Astrocyte of the spinal cord (primary cell): ENCODE measurements around the gene PMS1.

Source experiments
- DNase-seq: peaks from one replicate; pipeline ENCODE4 v3.0.0; 2011; ENCODE audit warnings: low read depth, low spot score
- H3K4me3 ChIP-seq: 2 replicates; pipeline ENCODE4 v1.5.1; 2011; ENCODE audit warnings: low read depth, mild to moderate bottlenecking, low read length, moderate library complexity
- in situ Hi-C: cut with HindIII; loops from 2 replicates; pipeline ENCODE4 v1.10.0; 2017; ENCODE audit warnings: low sequenced_read_pairs
- TF ChIP-seq, protein P1 (sequence below): IDR thresholded peaks from 2 replicates; pipeline ENCODE4 v1.5.1; 2012; ENCODE audit warnings: low read depth, mild to moderate bottlenecking, low read length, inconsistent platforms

Gene PMS1

DNA sequence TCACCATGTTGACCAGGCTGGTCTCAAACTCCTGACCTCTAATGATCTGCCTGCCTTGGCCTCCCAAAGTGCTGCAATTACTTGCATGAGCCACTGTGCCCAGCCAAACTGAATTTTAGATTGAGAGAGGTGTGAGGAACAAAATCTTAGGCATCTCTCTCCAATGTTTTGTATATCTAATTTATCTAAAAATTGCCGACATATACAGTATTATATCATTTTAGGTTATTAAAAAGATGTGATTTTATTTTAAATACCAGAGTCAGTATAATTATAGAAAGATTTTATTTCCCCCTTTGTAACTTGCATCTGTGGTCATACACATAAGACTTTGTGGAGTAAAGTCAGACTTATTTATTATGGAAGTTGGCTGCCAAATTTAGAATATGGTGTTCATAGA is 10.1 kb downstream of the PMS1 start:
- TF ChIP-seq, protein P1, sequence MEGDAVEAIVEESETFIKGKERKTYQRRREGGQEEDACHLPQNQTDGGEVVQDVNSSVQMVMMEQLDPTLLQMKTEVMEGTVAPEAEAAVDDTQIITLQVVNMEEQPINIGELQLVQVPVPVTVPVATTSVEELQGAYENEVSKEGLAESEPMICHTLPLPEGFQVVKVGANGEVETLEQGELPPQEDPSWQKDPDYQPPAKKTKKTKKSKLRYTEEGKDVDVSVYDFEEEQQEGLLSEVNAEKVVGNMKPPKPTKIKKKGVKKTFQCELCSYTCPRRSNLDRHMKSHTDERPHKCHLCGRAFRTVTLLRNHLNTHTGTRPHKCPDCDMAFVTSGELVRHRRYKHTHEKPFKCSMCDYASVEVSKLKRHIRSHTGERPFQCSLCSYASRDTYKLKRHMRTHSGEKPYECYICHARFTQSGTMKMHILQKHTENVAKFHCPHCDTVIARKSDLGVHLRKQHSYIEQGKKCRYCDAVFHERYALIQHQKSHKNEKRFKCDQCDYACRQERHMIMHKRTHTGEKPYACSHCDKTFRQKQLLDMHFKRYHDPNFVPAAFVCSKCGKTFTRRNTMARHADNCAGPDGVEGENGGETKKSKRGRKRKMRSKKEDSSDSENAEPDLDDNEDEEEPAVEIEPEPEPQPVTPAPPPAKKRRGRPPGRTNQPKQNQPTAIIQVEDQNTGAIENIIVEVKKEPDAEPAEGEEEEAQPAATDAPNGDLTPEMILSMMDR: no peak
- in situ Hi-C loops: no loop called here
- no peak for DNase-seq
- H3K4me3 ChIP-seq: no peak overlapping the region

DNA sequence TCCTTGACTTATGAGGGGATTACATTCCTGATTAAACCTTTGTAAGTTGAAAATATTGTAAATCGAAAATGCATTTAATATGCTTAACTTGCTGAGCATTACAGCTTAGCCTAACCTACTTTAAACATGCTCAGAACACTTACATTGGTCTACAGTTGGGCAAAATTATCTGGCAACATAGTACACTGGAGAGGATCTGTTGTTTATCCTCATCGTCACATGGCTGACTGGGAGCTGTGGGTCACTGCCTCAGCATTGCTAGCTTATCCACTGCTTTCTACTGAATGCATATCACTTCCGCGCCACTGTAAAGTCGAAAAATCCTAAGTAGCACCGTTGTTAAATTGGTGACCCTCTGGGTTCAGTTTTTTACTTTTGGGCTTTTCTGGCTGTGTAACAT is 13.7 kb downstream of the PMS1 start:
- TF ChIP-seq, protein P1: no peak
- no peak overlapping the region for H3K4me3 ChIP-seq
- in situ Hi-C loops: no loop called here
- DNase-seq: no peak

DNA sequence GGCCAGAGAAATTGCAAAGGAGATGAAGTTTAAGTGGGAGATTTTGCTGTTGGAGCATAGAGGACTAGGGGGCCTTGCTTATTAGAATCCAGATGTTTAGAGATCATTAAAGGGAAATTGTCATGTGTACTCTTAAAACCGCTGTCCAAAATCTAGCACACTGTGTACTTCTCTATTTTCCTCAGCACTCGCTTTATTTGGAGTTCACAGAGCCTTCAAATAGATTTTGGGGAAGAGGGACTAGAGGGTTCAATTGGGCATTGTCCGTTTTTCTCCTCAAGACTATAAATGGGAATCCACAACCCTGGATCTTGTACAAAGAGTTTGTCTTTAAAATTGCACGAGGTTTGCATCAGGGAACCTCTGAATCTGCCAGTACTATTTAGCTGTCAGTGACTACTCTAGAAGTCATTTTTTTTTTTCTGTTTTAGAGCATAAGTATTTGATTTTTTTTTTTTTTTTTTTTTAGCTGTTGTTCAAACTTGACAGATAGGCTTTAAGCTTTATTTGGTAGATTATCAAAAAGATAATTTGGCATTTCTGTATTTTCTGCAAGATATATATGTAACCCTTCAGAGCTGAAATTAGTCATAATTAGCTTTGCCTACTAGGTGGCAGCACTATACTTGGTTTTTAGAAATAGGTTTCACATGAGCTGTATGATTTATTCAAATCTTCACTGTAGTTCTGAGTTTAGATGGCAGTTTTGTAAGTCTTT is 14.2 kb downstream of the PMS1 start:
- in situ Hi-C loops: no loop called here
- no peak overlapping the region for H3K4me3 ChIP-seq
- DNase-seq: peak; percentile 72
- TF ChIP-seq, protein P1: peak; percentile 53

DNA sequence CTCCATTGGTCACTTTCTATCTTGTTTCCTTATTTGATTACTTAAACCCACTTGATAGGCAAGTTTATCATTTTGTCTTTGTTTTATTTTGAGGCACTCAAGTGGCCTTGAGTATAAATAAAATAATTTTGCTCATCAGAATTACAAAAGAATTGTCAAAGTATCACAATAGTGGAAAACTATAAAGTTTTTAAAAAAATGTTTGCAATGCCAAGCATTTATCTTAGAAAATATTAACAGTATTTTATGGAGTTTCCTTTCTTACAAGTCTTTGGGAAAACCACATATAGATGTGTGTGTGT is 14.7 kb downstream of the PMS1 start:
- H3K4me3 ChIP-seq: no peak overlapping the region
- in situ Hi-C loops: no loop called here
- TF ChIP-seq, protein P1: no peak

DNA sequence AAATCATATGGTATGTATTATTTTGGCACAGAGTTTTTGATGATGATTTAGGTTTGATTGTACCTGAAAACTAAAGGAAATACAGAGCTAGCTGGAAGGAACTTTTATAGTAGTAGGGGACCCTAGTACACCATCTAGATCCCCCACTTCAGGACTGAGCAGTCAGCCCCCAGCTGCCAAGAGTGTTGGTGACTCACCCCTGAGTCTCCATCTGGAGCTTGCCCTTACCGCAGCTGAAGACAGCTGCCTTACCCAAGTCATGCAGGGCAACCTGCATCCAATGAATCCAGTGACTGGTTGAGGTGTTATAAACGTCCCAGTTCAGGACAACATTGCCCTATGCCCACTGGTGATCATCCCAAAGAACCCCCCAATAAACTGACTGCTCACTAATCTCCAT is 15.3 kb downstream of the PMS1 start:
- in situ Hi-C loops: no loop called here
- DNase-seq: peak; percentile 82
- TF ChIP-seq, protein P1: no peak
- no peak overlapping the region for H3K4me3 ChIP-seq

More for the DNA sequence above, 14.7 kb downstream of the PMS1 start:
- DNase-seq: no peak

DNA sequence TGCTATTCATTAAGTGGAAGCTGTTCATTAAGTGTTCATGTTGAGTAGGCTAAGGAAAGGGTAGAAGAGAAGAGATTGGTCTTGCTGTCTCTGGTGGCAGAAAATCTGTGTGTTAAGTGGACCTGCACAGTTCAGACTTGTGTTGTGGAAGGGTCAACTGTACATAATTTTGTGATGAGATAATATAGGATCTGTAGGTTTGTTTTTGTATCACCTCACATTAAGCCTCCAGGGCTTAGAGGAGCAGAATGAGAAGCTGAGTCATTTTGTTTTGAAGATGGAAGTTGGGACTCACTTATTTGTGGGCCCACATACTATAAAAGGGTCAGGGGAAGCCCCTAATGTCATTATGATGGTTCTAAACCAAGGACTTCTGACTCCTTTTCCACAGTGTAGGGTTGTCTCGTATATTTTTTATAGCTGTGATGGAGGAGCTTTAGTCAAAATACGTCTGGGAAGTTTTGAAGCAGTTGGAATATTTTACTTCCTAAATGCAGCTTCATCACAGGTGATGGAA is 18.2 kb downstream of the PMS1 start:
- in situ Hi-C loops: no loop called here
- no peak overlapping the region for H3K4me3 ChIP-seq
- DNase-seq: peak; percentile 9
- TF ChIP-seq, protein P1: no peak
